ENCODE results near the gene CHST15. TPM values are rescaled to one million over a fixed set of nuclear protein-coding genes. Genes with fewer than 3 reads are reported as not detected.

The CHST15 gene
- total RNA-seq, 1 donor from 2014 or later, result 4.5 TPM

DNA sequence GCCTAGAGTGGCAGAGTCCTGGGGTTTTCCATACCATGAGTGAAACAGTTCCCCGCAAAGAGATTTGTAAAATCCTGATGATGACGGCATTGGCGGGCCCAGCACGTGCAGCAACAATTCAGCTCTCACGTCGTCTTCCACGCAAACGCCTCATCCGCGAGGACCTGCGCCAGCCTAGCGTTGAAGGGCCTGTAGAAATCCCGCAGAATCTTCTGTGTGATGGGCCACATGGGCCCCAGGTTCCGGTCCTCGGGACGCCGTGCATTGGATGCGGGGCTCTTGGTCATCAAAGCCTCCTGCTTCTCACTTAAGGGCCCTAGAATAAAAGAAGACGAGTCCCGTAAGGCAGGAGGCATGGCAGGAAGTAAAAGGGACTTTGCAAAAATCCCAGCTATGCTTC, 83.4 kb downstream of the CHST15 start:
- DNase-seq, result no peak
- TF ChIP-seq, protein P1, sequence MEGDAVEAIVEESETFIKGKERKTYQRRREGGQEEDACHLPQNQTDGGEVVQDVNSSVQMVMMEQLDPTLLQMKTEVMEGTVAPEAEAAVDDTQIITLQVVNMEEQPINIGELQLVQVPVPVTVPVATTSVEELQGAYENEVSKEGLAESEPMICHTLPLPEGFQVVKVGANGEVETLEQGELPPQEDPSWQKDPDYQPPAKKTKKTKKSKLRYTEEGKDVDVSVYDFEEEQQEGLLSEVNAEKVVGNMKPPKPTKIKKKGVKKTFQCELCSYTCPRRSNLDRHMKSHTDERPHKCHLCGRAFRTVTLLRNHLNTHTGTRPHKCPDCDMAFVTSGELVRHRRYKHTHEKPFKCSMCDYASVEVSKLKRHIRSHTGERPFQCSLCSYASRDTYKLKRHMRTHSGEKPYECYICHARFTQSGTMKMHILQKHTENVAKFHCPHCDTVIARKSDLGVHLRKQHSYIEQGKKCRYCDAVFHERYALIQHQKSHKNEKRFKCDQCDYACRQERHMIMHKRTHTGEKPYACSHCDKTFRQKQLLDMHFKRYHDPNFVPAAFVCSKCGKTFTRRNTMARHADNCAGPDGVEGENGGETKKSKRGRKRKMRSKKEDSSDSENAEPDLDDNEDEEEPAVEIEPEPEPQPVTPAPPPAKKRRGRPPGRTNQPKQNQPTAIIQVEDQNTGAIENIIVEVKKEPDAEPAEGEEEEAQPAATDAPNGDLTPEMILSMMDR (IDR thresholded peaks at IDR 0.05; ENCODE audit: borderline replicate concordance), result no peak
- Histone ChIP-seq H3K27me3 (ENCODE audit: low read depth) (no peaks in the 10 kb centered on the region), H3K4me3 (no peak overlapping the region), H3K9me3 (replicated peaks) (peaks cover 14% of the 10 kb centered on the region), H3K27ac (replicated peaks) (no peak overlapping the region), H3K36me3 (peaks cover 7% of the 10 kb centered on the region), H3K4me1 (no peaks in the 10 kb centered on the region)
- intact Hi-C loops (cut with micrococcal nuclease), result no loop called here

DNA sequence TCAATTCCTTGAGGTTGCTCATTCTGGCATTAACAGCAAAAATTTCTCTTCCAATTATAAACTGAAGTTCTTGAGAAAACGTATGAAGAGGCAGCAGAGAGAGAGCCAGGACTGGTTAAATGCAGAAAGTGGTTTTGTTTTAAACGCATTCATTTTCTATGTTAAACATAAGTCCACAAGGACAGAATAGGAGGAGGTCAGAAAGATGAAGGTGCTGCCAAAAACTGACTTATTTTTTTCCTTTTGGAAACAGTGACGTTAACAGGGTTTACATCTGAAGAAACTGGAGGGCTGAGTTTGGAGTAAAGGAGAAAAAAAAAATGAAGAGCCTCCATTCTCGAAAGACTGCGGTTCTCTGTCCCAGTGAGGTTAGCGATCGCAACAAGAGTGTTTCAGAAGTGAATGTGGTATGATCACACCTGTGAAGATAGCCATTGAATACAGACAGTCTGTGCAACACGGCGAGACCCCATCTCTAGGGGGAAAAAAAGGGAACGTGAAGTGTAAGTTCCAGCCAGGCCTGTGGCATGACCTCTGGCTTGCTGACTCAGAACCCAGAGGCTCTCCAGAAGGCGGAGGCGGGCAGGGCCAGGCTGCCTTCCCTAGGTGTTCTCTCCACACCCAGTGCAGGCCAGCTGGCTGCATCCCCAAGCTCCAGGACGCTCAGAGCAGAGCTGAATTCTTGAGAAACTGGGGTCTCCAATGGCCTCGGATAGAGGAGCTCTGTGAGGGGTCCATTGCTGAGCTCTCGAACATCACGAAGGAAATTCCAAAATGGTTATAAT, 84.0 kb downstream of the CHST15 start:
- TF ChIP-seq, protein P1 (IDR thresholded peaks at IDR 0.05; ENCODE audit: borderline replicate concordance), result no peak
- H3K27ac ChIP-seq (replicated peaks), result no peak overlapping the region
- H3K36me3 ChIP-seq, result peaks cover 7% of the 10 kb centered on the region

DNA sequence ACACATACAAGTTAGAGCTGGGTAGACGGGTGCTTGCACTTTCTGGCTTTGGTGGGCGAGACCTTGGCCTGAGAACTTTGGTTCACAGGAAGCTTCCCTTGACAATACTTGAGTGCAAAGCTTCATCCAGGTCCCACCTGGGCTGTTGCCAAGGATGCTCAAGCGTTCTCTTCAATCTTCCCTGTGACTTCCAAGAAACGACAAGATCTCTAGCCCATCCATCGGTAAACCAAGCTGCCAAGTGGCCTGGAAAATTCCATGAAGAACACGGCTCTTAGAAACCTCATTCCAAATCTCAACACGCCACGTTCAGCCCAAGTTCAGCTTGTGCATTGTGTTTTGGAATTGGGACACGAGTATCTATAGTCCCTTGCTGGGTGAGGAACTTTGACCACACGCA, 84.7 kb downstream of the CHST15 start:
- Histone ChIP-seq H3K27ac (replicated peaks) (no peak overlapping the region), H3K4me1 (no peaks in the 10 kb centered on the region), H3K4me3 (no peak overlapping the region), H3K36me3 (peaks cover 7% of the 10 kb centered on the region), H3K27me3 (ENCODE audit: low read depth) (no peaks in the 10 kb centered on the region), H3K9me3 (replicated peaks) (peaks cover 9% of the 10 kb centered on the region)
- no peak for DNase-seq
- intact Hi-C loops (cut with micrococcal nuclease), result no loop called here
- TF ChIP-seq, protein P1 (IDR thresholded peaks at IDR 0.05; ENCODE audit: borderline replicate concordance), result no peak

More for the DNA sequence above, 84.0 kb downstream of the CHST15 start:
- Histone ChIP-seq H3K27me3 (ENCODE audit: low read depth) (no peaks in the 10 kb centered on the region), H3K4me1 (no peaks in the 10 kb centered on the region), H3K9me3 (replicated peaks) (peaks cover 14% of the 10 kb centered on the region), H3K4me3 (no peak overlapping the region)
- DNase-seq, result no peak
- intact Hi-C loops (cut with micrococcal nuclease), result no loop called here

DNA sequence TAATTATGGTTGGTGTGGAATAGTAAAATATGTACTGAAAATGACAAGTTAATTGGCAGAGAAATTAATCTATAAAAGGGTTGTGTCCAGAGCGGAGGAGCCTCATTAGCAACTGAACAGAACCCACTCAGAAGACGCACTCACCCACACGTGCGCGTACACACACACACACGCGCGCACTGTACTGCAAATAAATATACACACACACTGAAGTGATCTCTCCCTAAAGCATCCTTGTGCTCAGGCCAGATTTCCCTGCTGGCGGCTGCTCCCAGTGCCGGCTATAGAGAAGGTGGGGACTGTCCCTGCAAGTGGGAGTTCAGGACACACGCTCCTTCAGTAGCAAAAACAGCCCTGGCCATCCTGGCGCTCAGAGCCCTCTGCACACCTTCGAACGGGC, 85.2 kb downstream of the CHST15 start:
- intact Hi-C loops (cut with micrococcal nuclease), result no loop called here

DNA sequence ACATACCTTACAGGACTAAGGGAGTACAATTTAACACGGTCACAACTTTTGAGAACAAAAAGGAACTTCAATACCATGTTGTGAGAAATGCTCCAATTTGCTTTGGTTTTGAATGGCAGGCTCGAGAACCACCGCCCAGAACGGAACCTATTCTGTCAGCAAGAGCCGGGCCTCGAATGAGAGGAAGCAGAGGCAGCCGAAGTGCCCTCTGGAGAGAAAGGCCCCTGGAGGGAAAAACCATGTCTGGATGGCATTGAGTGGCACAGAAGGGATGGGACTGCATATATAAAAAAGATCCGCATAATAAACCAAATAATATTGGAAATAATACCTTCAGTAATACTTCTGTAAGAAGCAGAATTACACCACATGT, 85.6 kb downstream of the CHST15 start:
- Histone ChIP-seq H3K36me3 (peaks cover 7% of the 10 kb centered on the region), H3K27me3 (ENCODE audit: low read depth) (no peaks in the 10 kb centered on the region), H3K27ac (replicated peaks) (no peak overlapping the region), H3K9me3 (replicated peaks) (no peaks in the 10 kb centered on the region), H3K4me1 (no peaks in the 10 kb centered on the region), H3K4me3 (no peak overlapping the region)
- intact Hi-C loops (cut with micrococcal nuclease), result no loop called here
- no peak for DNase-seq
- TF ChIP-seq, protein P1 (IDR thresholded peaks at IDR 0.05; ENCODE audit: borderline replicate concordance), result no peak

More for the DNA sequence above, 85.2 kb downstream of the CHST15 start:
- TF ChIP-seq, protein P1 (IDR thresholded peaks at IDR 0.05; ENCODE audit: borderline replicate concordance), result no peak
- Histone ChIP-seq H3K27ac (replicated peaks) (no peak overlapping the region), H3K4me1 (no peaks in the 10 kb centered on the region), H3K9me3 (replicated peaks) (peaks cover 4% of the 10 kb centered on the region), H3K36me3 (peaks cover 7% of the 10 kb centered on the region), H3K27me3 (ENCODE audit: low read depth) (no peaks in the 10 kb centered on the region), H3K4me3 (no peak overlapping the region)
- no peak for DNase-seq
